OCI-M2 (cell line): ENCODE data around the gene MED6.

Experiments used
- DNase-seq: peaks from one replicate; lab custom pipeline; 2025; ENCODE audit not compliant: unreplicated experiment; lab: John Stamatoyannopoulos, UW

Gene MED6, protein sequence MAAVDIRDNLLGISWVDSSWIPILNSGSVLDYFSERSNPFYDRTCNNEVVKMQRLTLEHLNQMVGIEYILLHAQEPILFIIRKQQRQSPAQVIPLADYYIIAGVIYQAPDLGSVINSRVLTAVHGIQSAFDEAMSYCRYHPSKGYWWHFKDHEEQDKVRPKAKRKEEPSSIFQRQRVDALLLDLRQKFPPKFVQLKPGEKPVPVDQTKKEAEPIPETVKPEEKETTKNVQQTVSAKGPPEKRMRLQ

DNA sequence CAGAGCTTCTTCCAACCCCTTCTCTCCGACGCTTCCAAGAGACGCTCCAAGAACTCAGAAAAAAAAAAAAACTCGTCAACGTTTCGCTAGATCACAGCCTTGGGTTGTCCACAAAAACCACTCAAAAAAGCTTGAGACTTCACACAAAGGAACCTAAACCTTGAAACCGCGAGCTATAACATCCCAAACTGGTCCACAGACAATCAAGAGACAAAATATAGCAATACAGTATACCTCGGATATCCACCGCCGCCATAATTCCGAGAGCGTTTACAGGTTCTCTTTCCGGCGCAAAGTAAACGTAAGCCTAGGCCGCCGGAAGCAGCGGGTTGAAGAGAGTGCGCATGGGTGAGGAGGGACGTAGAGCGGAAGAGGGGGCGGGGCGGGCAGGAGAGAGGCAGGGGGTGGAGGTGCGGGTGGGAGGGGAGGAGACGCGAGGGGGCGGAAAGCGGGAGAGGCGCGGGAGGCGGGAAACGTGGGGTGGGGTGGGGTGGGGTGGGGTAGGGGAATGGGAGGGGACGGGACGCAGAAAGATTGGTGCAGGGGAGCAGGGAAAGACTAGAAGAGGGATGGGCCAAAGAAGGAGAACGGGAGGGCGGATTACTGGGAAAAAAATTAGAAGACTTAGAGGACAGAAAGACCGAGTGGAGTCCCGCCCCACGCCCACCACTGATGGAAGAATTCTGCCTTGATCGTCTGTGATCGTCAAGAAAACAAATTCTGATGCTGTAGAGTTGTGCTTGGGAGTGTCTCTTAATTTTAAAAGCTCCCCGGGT is at the start of gene MED6:
MED6 (minus strand) TSS at position 274 of the 776 bp plus-strand sequence; CDS start at position 256, 18 bp downstream.
- DNase-seq, result peak; percentile 70

DNA sequence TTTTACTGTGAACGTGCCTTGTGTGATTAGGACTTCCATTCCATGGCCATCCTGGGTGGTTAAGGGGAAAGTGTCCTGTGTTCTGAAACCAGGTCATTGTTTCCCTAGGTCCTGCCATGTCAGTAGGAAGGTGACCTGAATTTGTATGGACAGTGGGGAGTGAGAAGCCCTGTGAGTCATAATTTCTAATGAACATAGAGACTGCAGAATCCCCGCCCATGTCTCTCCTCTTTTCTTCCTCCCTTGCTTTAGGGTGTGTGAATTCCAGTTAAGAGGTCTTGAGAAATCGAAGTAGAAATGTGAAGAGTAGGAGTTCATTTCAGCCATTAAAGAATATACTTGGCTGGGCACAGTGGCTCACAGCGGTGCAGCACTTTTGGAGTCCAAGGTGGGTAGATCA is 49.3 kb upstream of the MED6 start:
- no peak for DNase-seq

DNA sequence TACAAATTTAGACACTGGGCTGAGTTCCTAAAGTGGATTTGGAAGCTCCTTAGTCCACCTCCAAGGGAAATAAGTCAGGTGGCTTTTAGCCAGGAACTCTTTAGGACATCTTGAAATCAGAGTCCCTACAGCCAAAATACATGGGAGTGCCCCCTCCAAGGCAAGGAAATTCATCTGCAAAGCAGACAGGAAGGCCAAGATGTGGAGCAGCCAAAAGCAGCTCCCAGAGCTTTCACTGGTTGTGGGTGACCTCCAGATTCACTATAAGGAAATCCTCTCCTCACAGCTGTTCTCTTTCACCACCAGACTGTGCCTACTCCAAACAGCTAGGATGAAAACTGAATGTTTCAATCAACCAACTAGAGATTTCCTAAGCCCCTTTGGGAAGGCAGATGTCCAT is 47.9 kb upstream of the MED6 start:
- DNase-seq, result no peak

DNA sequence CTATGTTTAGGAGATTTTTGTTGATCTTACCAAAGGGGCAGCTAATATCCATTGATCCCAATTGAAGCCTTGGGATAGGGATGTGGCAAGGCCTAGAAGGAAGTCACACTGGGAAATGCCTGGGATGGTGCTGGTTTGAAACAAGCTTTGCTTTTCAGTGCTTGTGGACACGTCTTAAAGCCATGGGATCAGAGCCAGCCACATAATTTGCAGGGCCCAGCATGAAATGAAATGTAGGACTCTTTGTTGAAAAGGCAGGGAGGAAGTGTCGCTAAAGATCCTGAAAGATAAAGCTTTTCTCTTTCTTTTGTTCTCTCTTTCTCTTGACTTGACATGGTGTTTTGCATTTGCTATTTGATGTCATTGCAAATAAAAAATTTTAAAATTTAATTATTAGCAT is 46.2 kb upstream of the MED6 start:
- no peak for DNase-seq

DNA sequence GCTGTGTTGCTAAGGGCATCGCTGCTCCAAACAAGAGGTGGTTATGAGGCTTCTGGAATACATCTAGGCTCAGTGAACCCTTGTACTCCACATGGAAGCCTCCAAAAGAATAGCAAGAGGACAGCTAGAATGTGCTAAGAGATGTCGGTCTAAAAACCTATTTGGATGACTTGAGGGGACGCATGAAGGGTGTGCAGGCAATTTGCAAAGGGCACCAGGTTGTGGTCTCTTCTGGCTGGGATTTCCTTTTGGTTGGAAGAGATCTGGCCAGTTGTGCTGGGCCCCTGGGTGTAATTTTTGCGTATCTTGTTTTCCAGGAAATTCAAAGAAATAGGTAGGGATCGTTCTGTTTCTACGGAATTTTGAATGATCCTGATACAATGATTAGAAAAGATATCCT is 45.4 kb upstream of the MED6 start:
- no peak for DNase-seq

DNA sequence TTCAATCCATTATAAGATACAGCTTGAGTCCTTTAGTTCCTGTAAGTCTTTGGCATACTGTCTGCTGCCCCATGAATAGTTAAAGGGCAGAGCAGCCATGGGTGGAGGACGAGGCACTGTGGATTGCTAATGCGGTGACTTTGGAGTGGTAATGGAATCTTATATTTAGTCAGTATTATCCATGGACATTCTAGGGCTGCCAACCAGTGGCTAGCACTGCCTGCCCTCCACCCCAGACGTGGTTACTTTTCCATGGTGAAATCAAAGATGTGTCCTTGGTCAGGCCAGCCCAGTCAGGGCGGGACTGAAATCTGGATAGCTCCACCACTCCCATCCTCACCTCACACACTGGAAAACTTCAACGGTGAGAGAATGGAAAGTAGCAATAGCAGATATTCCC is 43.5 kb upstream of the MED6 start:
- no peak for DNase-seq

DNA sequence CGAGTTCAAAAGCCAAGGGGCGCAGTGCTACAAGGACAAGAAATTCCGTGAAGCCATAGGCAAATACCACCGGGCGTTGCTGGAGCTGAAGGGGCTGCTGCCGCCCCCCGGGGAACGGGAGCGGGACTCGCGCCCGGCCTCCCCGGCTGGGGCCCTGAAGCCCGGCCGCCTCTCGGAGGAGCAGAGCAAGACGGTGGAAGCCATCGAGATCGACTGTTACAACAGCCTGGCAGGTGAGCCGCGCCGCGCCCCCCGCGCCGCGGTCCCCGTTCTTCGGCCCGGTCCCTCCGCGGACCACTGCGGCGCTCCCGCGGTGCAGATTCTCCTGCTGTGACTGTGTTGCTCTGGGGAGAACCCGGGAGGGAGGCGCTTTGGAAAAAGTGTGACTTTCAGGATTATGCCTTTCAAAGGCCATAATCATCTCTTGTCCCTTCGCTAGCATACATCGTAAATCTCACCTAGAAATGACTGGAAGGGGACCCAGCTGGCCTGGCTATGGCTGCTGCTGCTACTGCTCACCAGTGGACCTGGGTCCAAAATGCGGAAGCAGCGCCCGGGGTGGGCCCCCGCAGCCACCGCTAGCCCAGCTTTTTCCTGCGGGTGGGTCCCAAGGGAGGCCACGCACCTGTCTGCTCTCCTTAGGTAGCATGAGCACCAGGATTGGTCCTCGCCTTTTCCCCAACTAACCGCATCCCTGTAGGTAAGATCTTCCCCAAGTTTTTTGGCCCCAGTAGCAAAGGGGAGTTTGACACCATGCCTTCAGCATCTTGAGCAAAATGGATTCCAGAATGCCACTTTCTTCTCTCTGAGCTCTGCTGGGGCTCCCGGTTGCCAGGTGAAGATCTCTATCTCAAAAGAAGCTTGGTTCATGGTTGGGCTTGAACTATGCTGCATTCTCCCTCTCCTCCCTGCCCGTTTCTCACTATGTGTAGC is 42.1 kb upstream of the MED6 start:
- DNase-seq, result no peak

DNA sequence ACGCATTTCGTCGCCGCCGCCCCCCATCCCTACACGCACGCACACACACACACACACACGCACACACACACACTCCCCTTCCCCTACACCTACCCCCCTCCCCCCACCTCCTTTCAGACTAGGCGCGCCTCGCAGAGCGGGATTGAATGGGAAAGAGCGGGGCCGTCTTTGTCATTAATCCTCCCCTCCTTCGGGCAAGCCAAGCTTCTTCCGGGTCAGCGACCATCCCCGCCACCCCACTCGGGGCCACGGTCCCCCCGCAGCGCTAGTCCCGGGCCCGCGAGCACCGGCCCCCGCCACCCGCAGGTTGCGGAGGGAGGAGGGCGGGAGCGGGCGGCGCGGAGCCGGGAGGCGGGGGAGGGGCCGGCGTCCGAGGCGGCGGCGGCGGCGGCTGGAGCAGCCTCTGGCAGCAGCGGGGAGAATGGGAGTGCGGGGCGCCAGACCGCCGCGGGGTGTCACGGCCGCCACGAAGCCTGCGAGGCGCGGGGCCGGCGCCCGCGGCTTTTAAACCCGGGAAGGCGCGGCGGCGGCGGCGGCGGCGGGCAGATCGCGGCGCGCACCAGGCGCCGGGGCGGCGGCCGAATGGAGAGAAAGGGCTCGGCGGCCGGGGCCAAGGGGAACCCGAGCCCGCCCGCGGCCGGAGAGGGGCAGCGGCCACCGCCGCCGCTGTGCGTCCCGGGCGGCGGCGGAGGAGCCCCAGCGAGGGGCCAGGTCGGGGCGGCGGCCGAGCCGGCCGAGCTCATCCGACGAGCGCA is 41.3 kb upstream of the MED6 start, which contains the start of gene TTC9:
TTC9 (plus strand) TSS at position 369 of the 755 bp plus-strand sequence; CDS start at position 583, 214 bp downstream.
- no peak for DNase-seq

DNA sequence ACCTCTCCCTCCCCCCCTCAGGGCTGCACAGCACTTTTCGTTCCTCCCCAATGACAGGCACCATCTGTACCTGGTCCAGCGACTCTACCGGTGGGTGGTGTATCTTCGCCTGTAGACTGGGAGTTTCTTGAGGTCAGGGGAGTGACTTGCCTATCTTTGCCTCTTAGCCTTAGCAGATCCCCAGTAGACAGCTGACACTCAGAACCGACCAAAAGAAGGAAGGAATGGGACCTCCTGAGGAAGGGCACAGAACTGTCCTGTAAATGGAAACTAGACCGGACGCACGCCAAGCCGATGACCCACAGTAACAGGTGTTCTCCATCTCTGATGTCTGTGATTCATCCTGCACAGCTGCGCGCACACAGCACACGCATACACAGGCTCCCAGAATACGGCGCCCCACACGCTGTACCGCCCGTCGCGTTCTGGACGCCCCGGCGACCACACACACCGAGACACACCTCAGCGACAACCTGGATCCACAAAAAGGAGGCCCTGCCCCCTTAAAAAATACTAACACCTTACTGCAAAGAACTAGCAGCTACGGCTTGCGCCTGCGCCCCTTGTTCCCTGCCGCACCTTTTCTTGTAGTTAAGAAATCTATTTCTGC is 40.6 kb upstream of the MED6 start:
- DNase-seq, result no peak

DNA sequence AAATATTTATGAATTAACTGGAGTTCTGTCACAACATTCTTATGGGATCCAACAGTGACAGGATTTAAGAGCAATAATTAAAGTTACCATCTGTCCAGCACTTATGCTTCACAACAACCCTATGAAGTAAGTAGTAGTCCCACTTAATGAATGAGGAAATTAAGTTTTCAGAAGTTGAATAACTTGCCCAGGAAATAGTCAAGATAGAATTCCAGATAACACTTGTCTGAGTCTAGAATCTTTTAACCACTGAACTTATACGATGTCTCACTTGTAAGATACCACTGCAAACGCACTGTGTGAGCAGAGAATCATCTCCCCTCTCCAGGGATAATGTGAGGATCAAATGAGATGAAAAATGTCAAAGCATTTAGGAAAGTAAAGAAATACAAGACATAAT is 38.0 kb upstream of the MED6 start:
- no peak for DNase-seq

DNA sequence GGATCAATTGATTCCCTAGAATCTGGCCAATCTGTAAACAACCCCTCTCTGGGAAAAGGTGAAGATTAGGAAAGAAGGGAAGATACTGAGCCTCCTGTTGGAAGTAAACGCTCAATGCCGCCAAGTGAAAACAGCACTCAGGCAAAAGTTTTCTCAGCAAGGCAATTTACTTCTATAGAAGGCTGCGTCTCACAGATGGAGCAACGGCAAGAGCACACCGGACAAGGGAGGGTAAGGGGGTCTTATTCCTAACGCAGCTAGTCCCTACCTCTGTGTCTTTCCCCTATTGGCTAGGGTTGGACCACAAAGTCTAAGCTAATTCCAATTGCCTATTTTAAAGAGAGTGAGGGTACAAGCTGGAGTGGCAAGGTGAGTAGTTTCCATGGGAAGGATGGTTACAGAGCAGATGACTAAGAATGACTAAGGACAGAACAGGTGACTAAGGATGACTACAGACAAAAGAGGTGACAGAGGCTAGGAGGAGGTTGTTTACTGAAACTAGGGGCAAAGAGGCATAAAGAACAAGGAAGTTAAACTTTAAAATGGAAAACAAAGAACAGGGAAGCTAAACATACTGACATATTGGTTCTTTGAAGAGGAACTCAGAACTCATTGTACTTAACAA is 35.6 kb upstream of the MED6 start:
- no peak for DNase-seq

DNA sequence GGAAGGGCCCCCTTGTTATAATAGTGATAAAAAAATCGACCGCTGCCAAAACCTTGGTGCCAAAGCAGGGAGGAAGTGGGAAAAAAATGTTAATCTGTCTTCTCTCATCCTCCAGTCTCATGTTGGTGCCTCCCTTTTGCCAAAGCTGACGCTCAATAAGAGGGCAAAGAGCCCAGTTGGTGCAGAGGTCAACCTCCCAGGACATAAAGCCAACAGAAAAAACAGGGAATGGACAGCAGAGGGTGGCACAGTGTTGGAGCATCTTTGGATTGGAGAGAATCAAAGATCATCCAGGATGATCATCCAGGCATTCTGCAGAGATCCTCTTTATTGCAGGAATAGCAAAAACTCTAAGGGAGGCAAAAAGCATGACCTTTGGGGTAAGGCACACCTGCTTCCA is 31.5 kb upstream of the MED6 start:
- DNase-seq, result no peak

DNA sequence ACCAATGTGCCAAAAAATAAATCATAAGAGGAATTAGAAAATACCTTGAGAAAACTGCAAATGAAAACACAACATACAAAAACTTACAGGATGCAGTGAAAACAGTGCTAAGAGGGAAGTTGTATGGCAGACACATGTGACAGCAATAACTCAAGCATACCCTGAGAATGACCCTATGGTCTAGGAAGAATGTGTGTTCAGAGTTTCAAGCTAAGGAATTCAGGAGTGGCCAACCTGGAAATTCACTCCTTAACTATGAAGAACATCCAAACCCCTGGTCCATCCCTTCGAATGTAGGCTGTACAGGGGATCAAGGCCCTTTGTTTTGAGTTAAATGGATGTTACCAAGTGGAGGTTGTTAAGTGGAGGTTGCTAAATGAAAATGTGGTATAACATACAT is 24.5 kb upstream of the MED6 start:
- DNase-seq, result no peak

DNA sequence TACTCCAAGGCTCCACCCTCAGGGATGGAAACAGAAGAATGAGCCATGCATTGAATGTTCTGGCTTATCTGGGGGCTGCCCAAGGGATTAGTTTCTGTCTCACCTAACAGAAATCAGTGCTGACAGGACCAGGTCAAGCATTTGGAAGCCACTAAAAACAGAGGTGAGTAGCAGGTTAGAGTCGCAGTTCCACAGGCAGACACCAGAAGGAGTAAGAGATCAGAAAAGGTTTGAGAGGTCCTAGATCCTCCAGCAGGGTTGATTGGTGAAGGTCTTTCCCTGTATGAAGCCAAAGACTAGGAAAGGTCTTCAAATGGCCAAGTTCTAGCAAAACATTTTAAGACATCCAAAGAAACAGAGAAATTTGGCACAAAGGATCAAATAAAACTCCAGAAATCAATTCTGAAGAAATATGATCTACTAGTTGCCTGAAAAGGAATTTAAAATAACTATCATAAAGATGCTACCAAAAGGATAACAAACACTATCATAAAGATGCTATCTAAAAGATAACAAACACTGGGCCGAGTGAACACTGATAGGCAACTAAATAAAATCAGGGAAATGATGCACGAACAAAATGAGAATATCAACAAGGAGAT is 21.8 kb upstream of the MED6 start:
- no peak for DNase-seq

DNA sequence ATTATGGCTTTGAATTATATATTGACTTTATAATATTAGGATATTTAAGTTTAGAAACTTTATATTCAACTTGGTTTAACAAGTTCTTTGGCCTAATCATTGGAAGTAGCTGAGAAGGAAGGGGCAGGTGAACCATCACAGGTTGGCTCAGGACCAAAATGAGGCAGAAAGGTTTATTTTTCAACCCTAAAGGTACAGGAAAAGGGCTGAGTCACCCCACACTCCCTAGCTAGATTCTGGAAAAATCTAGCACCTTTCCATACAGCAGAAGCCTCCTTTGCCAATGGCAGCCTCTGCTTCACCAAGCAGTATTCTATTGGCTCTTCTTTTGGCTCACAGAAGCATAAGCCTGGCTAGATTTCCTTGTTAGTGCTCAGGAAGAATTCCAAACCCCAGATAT is 19.3 kb upstream of the MED6 start:
- DNase-seq, result no peak

DNA sequence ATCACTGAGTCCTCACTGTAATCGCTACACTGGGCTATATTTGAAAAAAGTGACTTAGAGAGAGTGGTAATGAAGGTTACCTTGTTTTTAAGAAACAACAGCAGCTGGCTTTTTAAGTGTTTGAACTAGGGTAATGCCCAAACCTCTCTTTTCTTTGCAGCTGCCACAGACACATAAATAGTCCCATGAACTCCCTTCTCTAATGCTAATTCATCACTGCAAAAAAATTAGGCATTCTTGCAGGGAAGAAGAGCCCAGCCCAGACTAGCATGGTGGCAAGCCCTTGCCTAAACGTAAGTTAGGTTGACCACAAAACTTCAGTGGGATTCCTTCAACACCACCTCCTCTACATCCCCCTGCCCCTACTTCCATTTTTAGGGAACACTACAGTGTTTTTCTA is 17.9 kb upstream of the MED6 start:
- DNase-seq, result no peak

DNA sequence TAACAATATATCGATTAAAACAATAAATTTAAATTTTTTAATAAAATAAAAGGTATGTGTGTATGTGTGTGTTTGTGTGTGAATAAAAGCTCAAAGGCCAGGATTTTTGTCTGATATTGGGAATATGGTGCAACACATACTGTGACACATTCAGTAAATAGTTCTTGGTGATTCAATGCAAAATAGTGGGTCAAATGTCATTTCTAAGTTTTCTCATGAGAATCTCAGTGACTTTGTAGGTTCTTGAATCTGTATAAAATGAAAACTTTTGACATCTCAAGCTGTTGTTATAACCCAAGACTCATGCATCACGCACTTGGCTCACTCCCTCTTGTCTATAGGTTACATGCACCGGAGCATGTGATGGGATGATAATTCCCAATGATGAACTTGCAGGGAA is 16.2 kb upstream of the MED6 start:
- no peak for DNase-seq

DNA sequence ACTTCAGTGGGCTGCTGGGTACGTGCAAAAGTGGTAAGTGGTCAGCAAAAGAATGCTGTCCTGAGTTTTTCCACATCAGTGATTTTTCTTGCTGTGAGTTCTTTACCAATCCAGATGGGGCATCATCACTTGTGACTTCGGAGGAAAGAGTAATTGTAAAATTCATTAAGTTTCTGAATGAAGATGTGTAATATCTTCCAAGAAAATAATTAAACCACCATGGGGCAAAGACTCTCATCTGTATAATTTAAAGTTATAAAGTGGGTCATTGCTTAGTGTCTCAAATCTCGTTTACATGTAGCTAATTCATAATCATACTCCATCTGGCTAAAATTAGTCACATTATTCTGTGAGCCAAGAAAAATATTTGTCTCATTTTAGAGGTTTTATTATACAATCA is 10.8 kb upstream of the MED6 start:
- DNase-seq, result no peak

DNA sequence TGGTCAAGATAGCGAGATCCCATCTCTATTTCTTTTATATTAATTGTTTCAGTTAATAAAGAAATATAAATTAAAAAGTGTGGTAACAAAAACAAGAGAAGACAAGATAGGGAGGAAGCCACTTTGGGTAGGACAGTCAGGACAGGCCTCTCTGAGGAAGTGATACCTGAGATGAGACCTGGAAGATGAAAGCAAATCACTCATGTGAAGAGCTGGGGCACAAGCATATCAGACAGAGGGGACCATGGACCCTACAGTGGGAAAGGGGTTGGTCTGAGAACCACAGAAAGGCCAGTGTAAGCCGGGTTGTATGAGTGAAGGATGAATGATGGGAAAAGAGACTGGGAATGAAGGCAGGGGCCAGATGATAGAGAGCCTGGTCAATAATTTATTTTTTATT is 1.8 kb upstream of the MED6 start:
- no peak for DNase-seq

DNA sequence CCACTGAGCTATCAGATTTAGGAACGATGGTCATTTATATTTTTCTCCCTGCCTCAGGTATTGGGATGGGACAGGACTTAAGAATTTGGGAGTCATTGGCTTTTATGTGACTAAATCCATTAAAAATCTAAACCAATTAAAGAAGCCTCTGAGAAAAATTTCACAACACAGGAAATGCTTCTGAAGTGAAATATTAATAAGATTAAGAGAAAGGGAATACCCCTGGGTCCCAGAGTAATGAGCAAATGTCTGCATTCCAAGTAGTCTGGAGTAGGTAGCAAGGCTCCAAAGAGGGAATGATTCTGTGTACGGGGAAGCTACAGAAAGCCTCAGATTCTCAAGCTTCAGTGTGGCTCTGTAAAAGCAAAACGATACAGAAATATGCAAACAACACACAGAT is 707 bp upstream of the MED6 start:
- no peak for DNase-seq
